ENCODE results near the gene MED27. TPM values are rescaled to one million over a fixed set of nuclear protein-coding genes. Genes with fewer than 3 reads are reported as not detected.
"Not testable (repeated sequence)": the region's sequence is repeated elsewhere in the genome, so short reads cannot be mapped to it uniquely, and the experiment has no call there.

The MED27 gene
- total RNA-seq, 1 experiment from 2014 or later, result 49.6 TPM

DNA sequence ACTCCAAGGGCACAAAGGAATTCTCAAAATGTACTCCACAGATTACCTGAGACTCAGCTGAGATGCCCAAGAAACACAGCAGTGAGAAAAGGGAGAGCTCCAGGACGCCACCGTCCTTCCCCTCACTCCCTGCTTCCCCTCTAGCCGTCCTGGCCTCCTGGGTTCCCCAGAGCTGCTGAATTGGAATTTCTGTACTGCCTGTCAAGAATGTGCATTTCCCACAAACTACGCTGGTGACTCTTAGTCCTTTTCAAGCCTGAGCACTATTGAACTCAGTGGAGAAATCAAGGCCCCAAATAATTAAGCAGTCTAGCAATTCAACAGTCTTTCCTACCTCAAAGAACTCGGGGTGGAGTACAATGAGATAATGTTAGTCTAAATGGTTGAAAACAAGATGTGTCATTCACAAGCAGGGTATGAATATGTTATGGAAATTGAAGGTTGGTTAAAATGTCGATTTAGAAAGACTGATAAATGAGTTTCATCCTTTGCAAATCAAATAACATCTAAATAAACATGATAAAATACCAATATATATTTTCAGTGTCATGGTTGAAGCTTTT is 153.2 kb downstream of the MED27 start:
- DNase-seq (ENCODE audit: low read depth), result no peak

DNA sequence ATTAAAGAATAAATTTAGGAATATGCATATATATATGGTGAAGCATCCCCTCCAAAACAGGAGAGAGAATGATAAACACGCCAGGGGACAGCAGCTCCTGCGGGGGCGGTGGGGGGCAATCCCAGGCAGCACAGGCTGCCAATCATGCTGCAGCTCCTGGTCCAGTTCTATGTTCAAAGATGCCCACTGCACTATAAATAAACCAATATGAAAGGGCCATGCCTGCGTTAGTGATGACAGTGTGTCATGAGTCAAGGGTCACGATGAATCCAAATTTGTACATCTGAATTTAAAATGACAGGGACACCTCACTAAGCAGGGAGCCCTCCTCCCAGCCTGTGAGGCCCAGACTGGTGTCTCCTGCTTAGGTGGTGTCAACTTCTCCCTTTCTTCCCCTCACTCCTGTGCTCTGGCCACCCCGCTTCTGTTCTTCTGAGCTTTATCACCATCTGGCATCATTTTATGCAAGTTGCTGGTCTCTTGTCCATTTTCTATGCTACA is 153.9 kb downstream of the MED27 start:
- peak; percentile 5 for DNase-seq (ENCODE audit: low read depth)

DNA sequence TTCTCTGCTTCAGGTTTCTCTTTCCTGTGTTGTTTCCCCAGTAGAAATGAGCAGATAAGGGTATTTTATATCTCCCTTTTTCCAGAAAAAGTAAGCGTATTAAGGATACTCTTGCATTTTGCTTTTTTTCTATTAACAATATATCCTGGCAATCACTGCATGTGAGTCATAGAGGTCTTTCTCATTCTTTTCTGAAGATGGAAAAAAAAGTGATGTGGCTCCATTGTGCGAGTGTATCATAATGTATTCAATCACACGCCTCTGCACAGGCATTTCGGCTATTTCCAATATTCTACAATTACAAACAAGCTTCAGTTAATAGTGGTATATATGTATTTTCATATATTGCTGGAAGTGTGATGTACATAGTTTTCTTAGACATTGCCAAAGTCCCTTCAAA is 155.9 kb downstream of the MED27 start:
- DNase-seq (ENCODE audit: low read depth), result no peak

- no peak for DNase-seq (ENCODE audit: low read depth)
Observed at GRCh38 chr9:131923132-131923671, 156.5 kb downstream of the MED27 start.

GRCh38 chr9:131921635-131922034 is 158.0 kb downstream of the MED27 start:
- not testable (repeated sequence) for DNase-seq (ENCODE audit: low read depth)

DNA sequence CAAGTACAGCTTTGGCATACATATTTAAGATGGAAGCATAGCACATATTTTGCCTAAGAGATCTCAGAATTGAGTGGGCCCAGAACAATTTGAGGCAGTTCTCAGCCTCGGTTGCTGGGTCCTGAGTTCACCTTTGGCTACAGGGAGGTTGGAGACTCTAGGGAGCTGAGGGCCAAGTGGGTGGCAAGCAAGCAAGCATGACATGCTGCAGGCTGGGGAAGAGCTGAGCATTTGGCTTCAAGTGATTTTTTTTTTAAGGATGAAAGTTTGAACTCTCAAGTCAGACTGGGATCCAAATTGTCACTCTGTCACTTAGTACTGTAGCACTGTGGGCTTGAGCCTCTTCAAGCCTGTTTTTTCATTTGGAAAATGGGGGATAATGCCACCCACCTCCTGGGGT is 160.5 kb downstream of the MED27 start:
- no peak for DNase-seq (ENCODE audit: low read depth)

DNA sequence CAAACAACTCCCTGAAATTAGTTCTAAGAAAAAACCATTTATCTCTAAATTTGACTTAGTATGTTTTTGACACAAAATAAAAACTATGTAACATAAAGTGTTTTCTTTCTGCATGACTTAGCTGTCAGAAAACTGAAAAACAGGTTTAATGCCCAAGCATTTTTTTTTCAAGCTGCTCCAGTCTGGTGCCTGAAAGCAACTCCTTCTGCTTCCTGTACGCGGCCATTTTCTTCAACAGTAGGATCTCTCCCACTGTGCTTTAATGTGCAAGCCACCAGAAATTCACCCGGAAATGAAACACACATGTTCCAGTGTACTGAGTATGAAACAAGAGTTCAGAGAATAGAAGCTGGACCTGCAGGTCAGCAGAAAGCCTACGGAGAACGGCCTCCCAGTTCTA is 161.2 kb downstream of the MED27 start:
- no peak for DNase-seq (ENCODE audit: low read depth)

DNA sequence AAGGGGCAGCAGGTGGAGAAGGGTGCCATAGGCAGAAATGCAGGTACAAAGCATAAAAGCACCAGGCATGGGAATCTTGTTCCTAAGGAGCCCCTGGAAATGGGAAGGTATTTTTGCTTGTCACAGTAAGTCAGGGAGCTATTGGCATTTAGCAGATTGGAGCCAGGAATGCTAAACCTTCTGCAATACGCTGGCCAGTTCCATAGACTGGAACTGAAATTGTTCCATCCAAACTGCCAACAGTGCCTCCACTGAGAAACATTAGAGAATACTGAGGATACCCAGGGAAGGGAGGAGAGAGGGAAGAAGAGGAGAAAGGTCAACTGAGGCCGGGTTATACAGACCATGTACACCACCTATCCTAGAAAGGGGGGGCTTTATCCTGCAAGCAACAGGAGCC is 162.7 kb downstream of the MED27 start:
- no peak for DNase-seq (ENCODE audit: low read depth)

DNA sequence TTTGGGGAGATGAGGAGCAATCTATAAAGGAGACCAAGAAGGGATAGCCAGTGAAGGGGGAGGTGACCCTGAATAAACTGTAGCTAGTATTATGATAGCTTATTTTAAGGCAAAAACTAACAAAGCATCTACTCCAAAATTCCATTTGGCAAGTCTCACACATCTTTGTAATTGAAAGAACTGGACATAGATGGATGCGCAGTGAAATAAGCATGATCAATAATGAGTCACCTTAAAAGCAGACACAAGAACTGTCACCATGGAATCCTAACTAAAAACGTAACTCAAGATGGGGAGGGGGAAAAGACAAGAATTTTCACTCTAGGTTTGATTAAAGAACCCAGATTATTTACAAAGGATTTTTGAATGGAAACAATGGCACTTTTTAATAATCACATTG is 164.5 kb downstream of the MED27 start:
- peak; percentile 53 for DNase-seq (ENCODE audit: low read depth)

GRCh38 chr9:131912671-131913070 is 167.0 kb downstream of the MED27 start:
- no peak for DNase-seq (ENCODE audit: low read depth)

DNA sequence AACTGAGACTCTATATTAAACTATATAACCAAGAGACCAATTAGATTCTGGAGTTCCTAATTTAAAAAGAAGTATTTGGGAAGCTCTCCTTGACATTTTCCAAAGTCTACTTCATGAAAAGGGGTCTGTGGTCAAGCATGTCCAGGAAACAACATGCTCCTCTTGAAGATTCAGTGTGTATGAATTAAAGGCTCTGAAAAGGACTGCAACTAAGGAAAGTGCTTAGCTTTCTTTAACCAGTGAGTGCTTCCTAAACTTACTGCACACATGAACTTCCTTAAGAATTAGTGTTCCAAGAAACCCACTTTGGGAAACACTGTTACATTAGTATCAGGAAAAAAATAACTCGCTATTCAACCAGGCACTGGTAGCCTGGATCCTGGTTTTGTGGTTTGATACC is 167.6 kb downstream of the MED27 start:
- DNase-seq (ENCODE audit: low read depth), result no peak

DNA sequence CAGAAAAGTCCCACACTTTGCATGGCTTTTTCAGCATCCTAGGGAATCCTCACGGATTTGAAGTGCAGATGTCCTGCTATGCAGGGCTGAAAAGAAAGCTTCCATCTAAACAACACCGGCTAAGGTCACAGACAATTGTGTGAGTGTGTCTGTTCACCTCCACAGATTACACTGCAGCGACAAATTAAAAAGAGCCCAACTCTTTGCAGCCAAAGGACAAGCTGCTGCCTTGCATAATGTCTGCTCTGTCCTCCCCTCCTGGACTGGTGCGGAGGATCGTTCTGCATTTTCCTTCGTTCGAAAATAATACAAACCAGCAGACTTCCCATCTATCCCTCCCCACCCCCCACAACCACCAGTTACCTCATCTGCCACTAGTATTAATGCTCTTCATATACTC is 169.1 kb downstream of the MED27 start:
- no peak for DNase-seq (ENCODE audit: low read depth)

- DNase-seq (ENCODE audit: low read depth), result no peak
Observed at GRCh38 chr9:131905144-131905543, 174.5 kb downstream of the MED27 start.

DNA sequence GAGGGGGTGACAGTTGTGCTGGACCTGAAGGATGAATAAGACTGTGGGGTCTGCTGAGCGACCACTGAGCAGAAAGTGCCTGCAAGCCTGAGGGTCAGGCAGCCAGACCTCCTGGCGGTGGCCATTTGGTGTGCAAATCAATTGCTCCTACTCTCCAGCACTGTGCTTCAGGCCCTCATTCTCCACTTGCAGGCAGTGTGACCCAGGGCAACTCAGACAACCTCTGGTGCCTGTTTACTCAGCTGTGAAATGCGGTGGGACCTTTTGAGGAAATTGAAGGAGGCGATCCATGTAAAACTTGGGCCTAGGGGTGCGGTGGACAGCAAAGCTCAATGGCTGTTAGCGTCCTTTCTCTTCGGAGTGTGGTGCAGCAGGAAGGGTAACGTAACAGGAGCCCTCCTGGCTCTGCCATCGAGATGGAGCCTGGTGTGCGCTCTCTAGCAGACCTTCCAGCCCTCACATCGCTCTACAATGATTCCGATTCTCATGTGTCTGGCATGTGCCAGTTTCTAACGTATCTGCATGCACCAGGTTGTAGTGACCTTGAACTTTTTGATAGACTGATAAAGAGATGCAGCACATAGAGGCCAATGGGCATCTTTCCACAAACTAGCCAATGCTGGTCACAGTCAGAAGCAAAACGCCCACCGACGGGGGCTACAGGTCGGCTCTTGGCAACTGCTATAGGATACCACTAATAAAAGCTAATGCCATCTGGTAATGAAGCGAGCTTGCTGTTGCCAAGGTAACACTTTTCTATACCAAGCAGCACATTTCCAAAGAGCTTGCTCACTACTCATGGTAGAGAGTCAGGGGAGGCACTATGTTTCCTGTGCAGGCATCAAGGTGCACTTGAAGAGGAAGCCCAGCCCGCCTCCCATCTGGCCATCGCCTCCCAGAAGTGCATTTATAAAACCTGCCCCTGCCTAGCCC is 180.1 kb downstream of the MED27 start:
- no peak for DNase-seq (ENCODE audit: low read depth)

DNA sequence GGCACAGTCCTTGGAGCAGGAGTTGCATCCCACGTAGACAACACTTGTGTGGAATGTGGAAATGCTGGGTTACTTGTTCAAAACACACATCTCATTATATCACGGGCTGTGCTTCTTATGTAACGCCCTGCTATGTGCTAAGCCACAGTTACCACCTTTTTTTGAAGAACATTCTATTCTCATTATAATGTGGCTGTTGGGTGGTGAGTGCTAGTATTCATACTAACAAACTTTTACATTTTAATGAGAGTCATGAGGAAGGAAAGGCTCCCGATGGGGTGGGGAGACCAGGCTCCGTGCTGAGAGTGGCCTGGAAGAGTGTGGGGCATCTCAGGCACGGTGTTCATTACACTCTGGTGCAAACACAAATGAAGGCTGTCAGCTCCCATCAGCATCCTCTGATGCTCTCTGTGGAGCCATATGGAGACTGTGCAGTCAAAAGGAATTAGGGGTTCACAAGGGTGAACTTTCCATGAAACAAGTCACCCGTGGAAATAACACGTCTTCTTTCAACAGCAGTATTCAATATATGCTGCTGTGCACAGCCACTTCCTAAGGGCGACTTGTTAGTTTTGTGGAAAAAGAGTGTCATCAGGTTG is 186.7 kb downstream of the MED27 start:
- DNase-seq (ENCODE audit: low read depth), result no peak

DNA sequence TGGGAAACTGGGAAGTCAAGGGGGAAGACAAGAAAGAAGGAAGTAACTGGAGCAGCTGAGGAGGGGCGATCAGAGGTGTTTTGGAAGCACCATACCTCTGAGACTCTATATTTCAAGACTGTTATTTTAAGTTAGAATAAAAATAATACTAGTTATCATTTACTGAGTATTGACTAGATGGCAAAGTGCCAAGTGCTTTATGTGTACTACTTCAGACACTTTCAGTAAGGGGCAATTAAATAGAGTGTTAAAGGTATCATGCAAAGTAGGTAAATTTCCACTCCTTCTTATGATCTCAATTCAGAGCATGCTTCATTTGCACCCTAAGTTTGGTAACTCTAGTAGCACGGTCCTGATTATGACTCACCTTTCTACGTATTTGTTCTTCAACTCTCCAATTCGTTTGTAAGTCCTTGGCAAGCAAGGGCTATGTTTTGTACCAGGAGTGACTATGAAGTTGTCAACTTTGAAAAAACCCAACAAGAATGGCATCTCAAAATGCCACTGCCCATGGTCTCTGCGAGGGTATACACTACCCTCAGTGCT is 187.4 kb downstream of the MED27 start:
- no peak for DNase-seq (ENCODE audit: low read depth)

DNA sequence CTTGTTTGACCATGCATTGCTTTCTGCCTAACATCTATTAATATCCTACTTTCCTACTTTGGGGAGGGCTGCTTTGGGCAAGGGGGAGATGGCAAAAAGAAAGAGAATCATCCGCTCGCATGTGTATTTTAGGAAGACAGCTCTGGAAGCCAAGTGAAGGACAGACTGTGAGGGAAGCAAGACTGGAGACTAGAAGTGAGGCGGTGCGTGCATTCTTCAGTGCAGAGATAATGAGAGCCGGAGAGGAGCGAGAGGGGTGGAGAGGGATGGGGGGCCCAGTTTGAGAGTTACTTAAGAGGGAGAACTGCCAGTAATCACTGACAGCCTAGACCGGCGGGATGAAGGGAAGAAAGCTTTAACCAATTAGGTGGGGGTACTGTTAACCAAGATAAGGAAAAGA is 188.1 kb downstream of the MED27 start:
- DNase-seq (ENCODE audit: low read depth), result no peak

DNA sequence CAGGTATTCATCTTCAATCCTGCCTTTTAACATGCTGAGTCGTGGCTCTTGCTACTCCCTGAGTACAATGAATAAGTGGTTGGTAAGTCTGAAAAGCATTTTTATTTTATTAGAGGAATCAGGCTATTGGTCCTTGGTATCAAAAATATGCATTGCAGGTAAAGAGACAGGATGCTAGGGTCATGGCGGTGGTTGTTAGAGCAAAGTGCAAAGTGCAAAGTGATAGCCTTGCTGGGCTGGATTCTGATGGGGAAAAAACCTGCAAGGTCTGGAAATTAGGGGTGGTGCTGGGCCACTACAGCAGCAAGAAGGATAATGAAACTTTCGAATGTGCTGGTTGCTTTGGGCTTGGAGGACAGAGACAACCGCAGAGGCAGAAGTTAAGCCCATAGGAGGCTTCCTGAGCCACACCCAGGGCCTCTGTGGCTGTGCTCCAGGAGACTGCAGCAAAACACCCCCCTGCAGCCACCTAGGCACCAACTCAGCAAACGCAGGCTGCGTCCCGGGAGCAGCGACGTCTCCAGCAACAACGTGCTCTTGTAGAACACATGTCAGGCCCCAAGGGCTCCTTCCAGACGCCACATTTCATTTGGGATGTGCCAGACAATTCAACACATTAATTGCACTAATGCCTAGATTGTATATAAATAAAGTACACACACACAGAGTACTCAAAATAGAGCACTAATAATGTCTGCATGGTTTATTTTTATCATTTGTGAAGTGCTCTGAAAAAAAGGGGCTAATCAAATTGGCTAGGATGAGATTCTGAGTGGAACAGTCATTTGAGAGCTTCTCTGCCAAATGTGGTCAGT is 190.0 kb downstream of the MED27 start:
- no peak for DNase-seq (ENCODE audit: low read depth)

GRCh38 chr9:131888923-131889322 is 190.7 kb downstream of the MED27 start:
- DNase-seq (ENCODE audit: low read depth), result no peak

DNA sequence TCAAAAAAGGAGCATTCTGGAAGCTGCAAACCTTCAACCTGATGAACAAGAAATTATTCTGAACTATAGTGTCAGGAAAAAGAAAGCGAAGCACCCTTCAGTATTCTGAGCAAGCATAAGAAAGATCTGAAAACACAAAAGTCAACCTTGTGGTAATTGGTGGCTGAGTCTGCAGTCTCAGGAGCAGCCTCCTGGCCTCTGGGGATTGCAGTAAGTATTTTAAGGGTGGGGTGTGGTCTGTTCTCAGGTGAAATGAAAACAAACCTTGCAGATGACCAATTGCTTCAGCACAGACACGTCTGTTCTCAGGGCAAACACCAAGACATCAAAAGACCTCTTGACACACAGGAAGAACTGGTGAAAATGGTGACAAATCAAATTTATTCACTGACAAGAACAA is 192.0 kb downstream of the MED27 start:
- no peak for DNase-seq (ENCODE audit: low read depth)

GRCh38 chr9:131886826-131887225 is 192.8 kb downstream of the MED27 start:
- peak; percentile 9 for DNase-seq (ENCODE audit: low read depth)

All from LHCN-M2 (cell line).